K562 (cell line): ENCODE results near the gene INS. TPM values are rescaled to one million over a fixed set of nuclear protein-coding genes. Genes with fewer than 3 reads are reported as not detected.

Experiments used
- ZBTB49 ChIP-seq: sonication (generic); formaldehyde crosslinking; IDR thresholded peaks from 2 replicates; pipeline ENCODE4 v1.8.0; 2022; ENCODE audit warnings: missing genetic modification reagents, mild to moderate bottlenecking, borderline replicate concordance
- polyA plus RNA-seq, 8 experiments: library from polyadenylated mRNA; depleted of rRNA in 4 of 8; stranded (reverse) in 5 of 8; unstranded in 3 of 8; fragments of >200 nt; fragmentation: Nextera tagmentation in 2 of 8; fragmentation: Illumina TruSeq in 1 of 8; extraction: Ambion mirVana in 2 of 8; extraction: Trizol in 1 of 8; gene quantifications; 2 replicates each; pipeline versions ENCODE4 v1.2.1 to v1.2.3, GENCODE V29; 2011 to 2014; ENCODE audit warnings: inconsistent platforms in 1 of 8, missing spikeins in 1 of 8
- total RNA-seq, 7 experiments: library from RNA; depleted of rRNA in 6 of 7; stranded (reverse); fragments of >200 nt in 6 of 7; fragmentation: Illumina TruSeq in 2 of 7; extraction: Trizol in 2 of 7; gene quantifications; 2 replicates each; pipeline versions ENCODE4 v1.2.1 to v1.2.3, GENCODE V29; 2011 to 2021; ENCODE audit warnings: low replicate concordance in 1 of 7
- TF ChIP-seq, protein P1 (sequence below): fragments of 450-650 bp; formaldehyde crosslinking; IDR thresholded peaks from 2 replicates; pipeline ENCODE4 v1.4.0; 2020; ENCODE audit warnings: mild to moderate bottlenecking, moderate library complexity

Gene INS
- total and polyA plus RNA-seq, 9 of the 15 experiments (the other 6 are each of a cell fraction or from before 2014, with no cell fraction given): not detected

DNA sequence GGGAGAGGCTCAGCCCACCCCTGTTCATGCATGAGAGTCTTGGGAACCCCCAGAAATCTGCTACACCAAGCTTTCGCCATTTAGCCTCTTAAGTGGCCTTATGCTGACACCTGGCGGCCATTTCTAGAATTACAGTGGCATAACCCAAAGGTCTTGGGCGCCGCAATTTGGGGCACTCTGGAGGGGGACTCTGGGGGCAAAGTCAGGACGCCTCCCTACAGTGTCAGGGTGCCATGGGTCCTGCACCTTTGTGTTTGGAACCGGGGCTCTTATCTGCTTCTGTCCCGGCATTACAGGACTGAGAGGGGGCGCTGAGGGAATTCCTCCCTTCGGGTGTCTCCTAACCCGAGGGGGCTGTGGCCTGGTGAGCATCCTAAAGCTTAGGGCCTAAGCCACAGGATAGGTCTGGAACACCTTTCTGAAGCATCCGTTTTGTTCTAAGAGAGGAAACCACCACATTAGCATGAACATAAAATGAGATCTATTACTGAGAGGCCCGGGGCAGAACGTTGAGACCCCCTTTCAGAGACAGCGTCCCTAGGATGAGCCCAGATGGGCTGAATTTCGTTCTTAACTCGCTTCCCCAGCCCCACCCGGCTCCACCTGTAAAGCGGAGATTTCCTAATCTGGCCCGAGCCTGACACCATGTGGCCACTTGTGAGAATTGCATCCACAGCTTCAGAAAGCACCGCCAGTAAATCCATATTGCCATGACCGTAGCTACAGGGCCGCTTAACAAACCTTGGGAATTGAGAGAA is 9.3 kb downstream of the INS start (continued):
- TF ChIP-seq ZBTB49 (CRISPR knock-in tag): no peak
- TF ChIP-seq, protein P1, sequence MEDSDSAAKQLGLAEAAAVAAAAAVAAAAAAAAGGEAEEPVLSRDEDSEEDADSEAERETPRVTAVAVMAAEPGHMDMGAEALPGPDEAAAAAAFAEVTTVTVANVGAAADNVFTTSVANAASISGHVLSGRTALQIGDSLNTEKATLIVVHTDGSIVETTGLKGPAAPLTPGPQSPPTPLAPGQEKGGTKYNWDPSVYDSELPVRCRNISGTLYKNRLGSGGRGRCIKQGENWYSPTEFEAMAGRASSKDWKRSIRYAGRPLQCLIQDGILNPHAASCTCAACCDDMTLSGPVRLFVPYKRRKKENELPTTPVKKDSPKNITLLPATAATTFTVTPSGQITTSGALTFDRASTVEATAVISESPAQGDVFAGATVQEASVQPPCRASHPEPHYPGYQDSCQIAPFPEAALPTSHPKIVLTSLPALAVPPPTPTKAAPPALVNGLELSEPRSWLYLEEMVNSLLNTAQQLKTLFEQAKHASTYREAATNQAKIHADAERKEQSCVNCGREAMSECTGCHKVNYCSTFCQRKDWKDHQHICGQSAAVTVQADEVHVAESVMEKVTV (CRISPR knock-in tag): peak; percentile 54
